Nephron (organoid): ENCODE results near the gene EDEM2.
"Not testable (repeated sequence)": the region's sequence is repeated elsewhere in the genome, so short reads cannot be mapped to it uniquely, and the experiment has no call there.

ENCODE experiments used
- H3K27ac Mint-ChIP-seq, 3 experiments: 2 replicates each; pipeline ENCODE4 v1.8.0; 2020; ENCODE audit warnings: mixed read lengths in 3 of 3, mild to moderate bottlenecking in 2 of 3, moderate library complexity in 1 of 3
- H3K27me3 Mint-ChIP-seq: 2 replicates; pipeline ENCODE4 v1.8.0; 2021; ENCODE audit warnings: low read depth, mild to moderate bottlenecking, moderate library complexity, mixed read lengths
- H3K36me3 Mint-ChIP-seq: 2 replicates; pipeline ENCODE4 v1.8.0; 2020; ENCODE audit warnings: low read depth, mixed read lengths
- H3K4me1 Mint-ChIP-seq: 2 replicates; pipeline ENCODE4 v1.8.0; 2020; ENCODE audit warnings: mixed read lengths
- H3K4me3 Mint-ChIP-seq, 3 experiments: 2 replicates each; pipeline ENCODE4 v1.8.0; 2020; ENCODE audit warnings: mild to moderate bottlenecking in 3 of 3, mixed read lengths in 3 of 3, moderate library complexity in 2 of 3
- H3K9me3 Mint-ChIP-seq: 2 replicates; pipeline ENCODE4 v1.8.0; 2020; ENCODE audit warnings: mixed read lengths
- TF ChIP-seq, protein P1 (sequence below), 3 experiments: fragments of 200-600 bp; sonication (generic); IDR thresholded peaks; one replicate each; pipeline ENCODE4 v1.5.0; 2021; ENCODE audit warnings: antibody characterized with exemption in 3 of 3; ENCODE audit not compliant: unreplicated experiment in 3 of 3

EDEM2 gene

GRCh38 chr20:35146920-35147574 lies at the start of gene EDEM2:
Gene EDEM2, minus strand, starts transcription at chr20:35147336. Its CDS starts 78 bp downstream, at chr20:35147258.
- Mint-ChIP-seq H3K4me3 (peak within 1 kb of the TSS; percentile 87 to 97 (median 95)), H3K9me3 (no peaks in the 10 kb centered on the region), H3K27me3 (no peaks in the 10 kb centered on the region), H3K27ac (peak within 1 kb of the TSS; percentile 65 to 95 (median 90)), H3K36me3 (no peaks in the 10 kb centered on the region), H3K4me1 (peaks cover 27% of the 10 kb centered on the region)
- TF ChIP-seq, protein P1, sequence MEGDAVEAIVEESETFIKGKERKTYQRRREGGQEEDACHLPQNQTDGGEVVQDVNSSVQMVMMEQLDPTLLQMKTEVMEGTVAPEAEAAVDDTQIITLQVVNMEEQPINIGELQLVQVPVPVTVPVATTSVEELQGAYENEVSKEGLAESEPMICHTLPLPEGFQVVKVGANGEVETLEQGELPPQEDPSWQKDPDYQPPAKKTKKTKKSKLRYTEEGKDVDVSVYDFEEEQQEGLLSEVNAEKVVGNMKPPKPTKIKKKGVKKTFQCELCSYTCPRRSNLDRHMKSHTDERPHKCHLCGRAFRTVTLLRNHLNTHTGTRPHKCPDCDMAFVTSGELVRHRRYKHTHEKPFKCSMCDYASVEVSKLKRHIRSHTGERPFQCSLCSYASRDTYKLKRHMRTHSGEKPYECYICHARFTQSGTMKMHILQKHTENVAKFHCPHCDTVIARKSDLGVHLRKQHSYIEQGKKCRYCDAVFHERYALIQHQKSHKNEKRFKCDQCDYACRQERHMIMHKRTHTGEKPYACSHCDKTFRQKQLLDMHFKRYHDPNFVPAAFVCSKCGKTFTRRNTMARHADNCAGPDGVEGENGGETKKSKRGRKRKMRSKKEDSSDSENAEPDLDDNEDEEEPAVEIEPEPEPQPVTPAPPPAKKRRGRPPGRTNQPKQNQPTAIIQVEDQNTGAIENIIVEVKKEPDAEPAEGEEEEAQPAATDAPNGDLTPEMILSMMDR (IDR thresholded peaks at IDR 0.05; ENCODE audit: unreplicated experiment in 3 of 3), result peak in 1 of 3 experiments; percentile 14

- peaks cover 42% of the 10 kb centered on the region for H3K9me3 Mint-ChIP-seq
- H3K36me3 Mint-ChIP-seq, result peaks cover 37% of the 10 kb centered on the region
- no peak overlapping the region for H3K27ac Mint-ChIP-seq
- no peak overlapping the region for H3K4me3 Mint-ChIP-seq
- TF ChIP-seq, protein P1 (IDR thresholded peaks at IDR 0.05; ENCODE audit: unreplicated experiment in 3 of 3), result no peak
- no peaks in the 10 kb centered on the region for H3K27me3 Mint-ChIP-seq
- no peaks in the 10 kb centered on the region for H3K4me1 Mint-ChIP-seq
Observed at GRCh38 chr20:35196313-35196712, 49.2 kb upstream of the EDEM2 start.

DNA sequence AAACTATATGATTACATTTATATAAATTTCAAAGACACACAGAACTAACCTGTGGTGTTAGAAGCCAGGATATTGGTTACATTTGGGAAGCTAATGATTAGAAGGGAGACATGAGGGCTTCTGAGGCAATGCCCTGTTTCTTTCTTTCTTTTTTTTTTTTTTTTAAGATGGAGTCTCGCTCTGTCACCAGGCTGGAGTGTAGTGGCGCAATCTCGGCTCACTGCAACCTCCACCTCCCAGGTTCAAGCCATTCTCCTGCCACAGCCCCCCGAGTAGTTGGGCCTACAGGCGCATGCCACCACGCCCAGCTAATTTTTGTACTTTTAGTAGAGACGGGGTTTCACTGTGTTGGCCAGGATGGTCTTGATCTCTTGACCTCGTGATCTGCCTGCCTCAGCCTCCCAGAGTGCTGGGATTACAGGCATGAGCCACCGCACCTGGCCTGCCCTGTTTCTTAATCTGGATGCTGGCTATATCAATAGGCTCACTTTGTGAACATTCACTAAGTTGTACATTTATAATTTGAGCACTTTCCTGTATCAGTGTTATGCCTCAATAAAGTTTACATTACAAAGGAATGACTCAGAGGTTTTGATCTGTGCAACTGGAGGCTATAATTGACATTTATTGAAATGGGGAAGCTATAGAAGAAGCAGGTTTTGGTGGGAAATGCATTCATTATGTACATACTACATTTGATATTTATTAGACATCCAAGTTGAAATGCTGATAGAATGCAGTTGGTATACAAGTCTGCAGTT lies 46.1 kb upstream of the EDEM2 start:
- not testable (repeated sequence) for H3K4me3 Mint-ChIP-seq, H3K27ac Mint-ChIP-seq, H3K27me3 Mint-ChIP-seq, H3K4me1 Mint-ChIP-seq
- H3K9me3 Mint-ChIP-seq, result peaks cover 29% of the 10 kb centered on the region
- H3K36me3 Mint-ChIP-seq, result peaks cover 26% of the 10 kb centered on the region

- peaks cover 25% of the 10 kb centered on the region for H3K9me3 Mint-ChIP-seq
Observed at GRCh38 chr20:35192118-35192872, 45.2 kb upstream of the EDEM2 start.

DNA sequence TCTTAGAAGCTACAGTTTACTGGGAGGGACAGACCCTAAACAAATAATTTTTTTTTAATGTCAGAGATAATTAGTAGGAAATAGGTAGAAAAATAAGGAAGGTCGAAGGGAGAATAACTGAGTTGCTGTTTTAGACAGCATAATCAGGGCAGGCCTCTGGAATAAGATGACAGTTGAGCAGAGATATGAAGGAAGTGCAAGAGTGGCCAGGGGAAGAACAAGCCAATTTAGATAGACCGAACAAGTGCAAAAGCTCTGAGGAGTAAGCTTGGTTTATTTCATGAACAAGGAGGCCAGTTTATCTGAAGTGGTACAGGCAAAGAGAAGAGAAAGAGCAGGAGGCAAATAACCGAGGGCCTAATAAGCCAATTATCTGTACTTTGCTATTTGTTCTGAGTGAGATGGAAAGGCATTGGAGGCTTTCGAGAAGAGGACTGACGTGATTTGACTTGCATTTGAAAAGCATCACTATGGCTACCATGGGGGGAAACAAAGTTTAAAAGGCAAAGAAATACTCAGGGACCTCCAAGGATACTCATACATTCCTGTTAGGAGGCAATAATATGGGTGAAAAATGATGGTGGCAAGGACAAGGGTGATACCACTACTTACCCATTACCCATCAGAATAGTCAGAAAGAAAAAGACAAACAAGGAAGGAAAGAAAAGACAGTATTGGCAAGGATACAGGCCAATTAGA lies 44.4 kb upstream of the EDEM2 start:
- H3K36me3 Mint-ChIP-seq, result peaks cover 18% of the 10 kb centered on the region
- TF ChIP-seq, protein P1 (IDR thresholded peaks at IDR 0.05; ENCODE audit: unreplicated experiment in 3 of 3), result no peak
- H3K4me1 Mint-ChIP-seq, result no peaks in the 10 kb centered on the region
- H3K9me3 Mint-ChIP-seq, result peaks cover 18% of the 10 kb centered on the region
- no peak overlapping the region for H3K4me3 Mint-ChIP-seq
- H3K27me3 Mint-ChIP-seq, result no peaks in the 10 kb centered on the region
- no peak overlapping the region for H3K27ac Mint-ChIP-seq

More at GRCh38 chr20:35192118-35192872, 45.2 kb upstream of the EDEM2 start:
- no peak overlapping the region for H3K4me3 Mint-ChIP-seq
- H3K27me3 Mint-ChIP-seq, result no peaks in the 10 kb centered on the region
- H3K4me1 Mint-ChIP-seq, result no peaks in the 10 kb centered on the region
- H3K27ac Mint-ChIP-seq, result no peak overlapping the region
- TF ChIP-seq, protein P1 (IDR thresholded peaks at IDR 0.05; ENCODE audit: unreplicated experiment in 3 of 3), result no peak
- peaks cover 25% of the 10 kb centered on the region for H3K36me3 Mint-ChIP-seq

GRCh38 chr20:35190556-35190955 lies 43.4 kb upstream of the EDEM2 start:
- H3K4me3 Mint-ChIP-seq, result no peak overlapping the region
- peaks cover 14% of the 10 kb centered on the region for H3K36me3 Mint-ChIP-seq
- H3K4me1 Mint-ChIP-seq, result no peaks in the 10 kb centered on the region
- peaks cover 13% of the 10 kb centered on the region for H3K9me3 Mint-ChIP-seq
- no peak overlapping the region for H3K27ac Mint-ChIP-seq
- TF ChIP-seq, protein P1 (IDR thresholded peaks at IDR 0.05; ENCODE audit: unreplicated experiment in 3 of 3), result no peak
- H3K27me3 Mint-ChIP-seq, result no peaks in the 10 kb centered on the region

DNA sequence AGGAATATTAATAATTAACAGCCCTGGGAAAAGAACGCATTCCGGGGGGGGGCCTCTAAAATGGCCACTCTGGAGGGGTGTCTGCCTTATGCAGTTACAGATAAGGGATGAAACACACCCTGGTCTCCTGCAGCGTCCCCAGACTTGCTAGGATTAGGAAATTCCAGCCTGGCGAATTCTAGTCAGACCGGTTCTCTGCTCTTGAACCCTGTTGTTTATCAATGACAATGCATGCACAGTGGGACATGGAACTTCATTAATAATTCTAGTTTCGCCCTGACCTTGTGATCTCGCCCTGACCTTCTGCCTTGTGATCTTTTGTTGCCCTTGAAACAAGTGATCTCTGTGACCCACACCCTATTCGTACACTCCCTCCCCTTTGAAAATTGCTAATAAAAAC lies 42.1 kb upstream of the EDEM2 start:
- not testable (repeated sequence) for H3K27ac Mint-ChIP-seq, H3K4me1 Mint-ChIP-seq, H3K4me3 Mint-ChIP-seq, H3K27me3 Mint-ChIP-seq, H3K36me3 Mint-ChIP-seq, H3K9me3 Mint-ChIP-seq
